GM21723 (cell line): Measurements from ENCODE around the gene YIPF4.
A peak's percentile ranks its signal among the peaks of the same experiment; 100 is the strongest.
"Not testable (repeated sequence)": the region's sequence is repeated elsewhere in the genome, so short reads cannot be mapped to it uniquely, and the experiment has no call there.

ENCODE experiments used
- ATAC-seq: cut with Tn5 transposase; IDR thresholded peaks from one replicate; pipeline ENCODE4 v1.9.1; 2021; ENCODE audit warnings: mild to moderate bottlenecking, moderate library complexity; ENCODE audit not compliant: unreplicated experiment

The YIPF4 gene

GRCh38 chr2:32284321-32284720, 6.6 kb downstream of the YIPF4 start:
- no peak for ATAC-seq

- ATAC-seq: no peak
Observed at GRCh38 chr2:32289165-32289999, 11.7 kb downstream of the YIPF4 start.

GRCh38 chr2:32290000-32290339, 12.3 kb downstream of the YIPF4 start:
- ATAC-seq: no peak

- no peak for ATAC-seq
Observed at GRCh38 chr2:32291746-32292145, 14.0 kb downstream of the YIPF4 start.

GRCh38 chr2:32293493-32293892, 15.8 kb downstream of the YIPF4 start:
- not testable (repeated sequence) for ATAC-seq

- not testable (repeated sequence) for ATAC-seq
Observed at GRCh38 chr2:32293966-32294562, 16.4 kb downstream of the YIPF4 start.

- ATAC-seq: no peak
Observed at GRCh38 chr2:32310577-32310976, 32.9 kb downstream of the YIPF4 start.

GRCh38 chr2:32314886-32315285, 37.2 kb downstream of the YIPF4 start:
- no peak for ATAC-seq

- ATAC-seq: not testable (repeated sequence)
Observed at GRCh38 chr2:32328679-32329078, 51.0 kb downstream of the YIPF4 start.

- not testable (repeated sequence) for ATAC-seq
Observed at GRCh38 chr2:32329180-32329980, 51.7 kb downstream of the YIPF4 start.

- no peak for ATAC-seq
Observed at GRCh38 chr2:32330136-32330535, 52.4 kb downstream of the YIPF4 start.

- no peak for ATAC-seq
Observed at GRCh38 chr2:32342801-32343200, 65.1 kb downstream of the YIPF4 start.

- ATAC-seq: not testable (repeated sequence)
Observed at GRCh38 chr2:32350797-32351196, 73.1 kb downstream of the YIPF4 start.

- ATAC-seq: no peak
Observed at GRCh38 chr2:32355976-32356680, 78.4 kb downstream of the YIPF4 start.

GRCh38 chr2:32356681-32357317, 79.1 kb downstream of the YIPF4 start, which contains the start of gene BIRC6:
Gene BIRC6, plus strand, starts transcription at chr2:32357023. Its CDS starts 139 bp downstream, at chr2:32357162.
- ATAC-seq: peak; percentile 89

- ATAC-seq: peak; percentile 17
Observed at GRCh38 chr2:32357318-32358110, 79.8 kb downstream of the YIPF4 start.

GRCh38 chr2:32358111-32358482, 80.4 kb downstream of the YIPF4 start:
- no peak for ATAC-seq

- no peak for ATAC-seq
Observed at GRCh38 chr2:32360416-32360815, 82.7 kb downstream of the YIPF4 start.

- not testable (repeated sequence) for ATAC-seq
Observed at GRCh38 chr2:32362997-32363396, 85.3 kb downstream of the YIPF4 start.

GRCh38 chr2:32363597-32363996, 85.9 kb downstream of the YIPF4 start:
- ATAC-seq: no peak
